Esophagus (tissue), 2 donors: ENCODE data around the gene MSGN1. TPM values are rescaled to one million over a fixed set of nuclear protein-coding genes. Genes with fewer than 3 reads are reported as not detected.

Source experiments
- H3K27ac ChIP-seq, 2 donors: one replicate each; pipeline ENCODE4 v1.5.1; 2013; ENCODE audit warnings: low read depth in 2 of 2, mild to moderate bottlenecking in 2 of 2, inconsistent platforms in 1 of 2, low read length in 1 of 2, moderate library complexity in 1 of 2
- H3K27me3 ChIP-seq, 2 donors: one replicate each; pipeline ENCODE4 v1.6.1; 2013; ENCODE audit warnings: low read length in 2 of 2, control low read depth in 1 of 2, mild to moderate bottlenecking in 1 of 2; ENCODE audit not compliant: insufficient read depth in 2 of 2, control insufficient read depth in 1 of 2
- H3K36me3 ChIP-seq, 2 donors: one replicate each; pipeline ENCODE4 v1.6.1; 2013; ENCODE audit warnings: low read length in 1 of 2; ENCODE audit not compliant: control insufficient read depth in 2 of 2, insufficient read depth in 2 of 2
- H3K4me1 ChIP-seq, 2 donors: one replicate each; pipeline ENCODE4 v1.6.1; 2013; ENCODE audit warnings: low read length in 1 of 2; ENCODE audit not compliant: control insufficient read depth in 2 of 2, insufficient read depth in 2 of 2
- H3K4me3 ChIP-seq, 2 donors: one replicate each; pipeline ENCODE4 v1.5.1; 2013; ENCODE audit warnings: low read length in 2 of 2, mild to moderate bottlenecking in 2 of 2, low read depth in 1 of 2, moderate library complexity in 1 of 2
- H3K9me3 ChIP-seq, 2 donors: one replicate each; pipeline ENCODE4 v1.6.1; 2013; ENCODE audit warnings: mild to moderate bottlenecking in 2 of 2, low read depth in 1 of 2, low read length in 1 of 2, moderate library complexity in 1 of 2; ENCODE audit not compliant: control insufficient read depth in 2 of 2, insufficient read depth in 1 of 2
- WGBS, 2 donors: extraction: QIAGEN DNeasy Blood & Tissue Kit; methylation state at CpG; one replicate each; pipeline ENCODE4 v1.1.7; 2013; 5-methylcytosine and 5-hydroxymethylcytosine counted together
- polyA plus RNA-seq, 2 donors: library from polyadenylated mRNA; stranded (reverse); fragments of 200-250 nt; gene quantifications; one replicate each; pipeline ENCODE4 v1.2.3, GENCODE V29; 2013
- donor health status: healthy with polysubstance abuse.
- donor health status: Bipolar disorder and iron deficiency.

The MSGN1 gene, protein sequence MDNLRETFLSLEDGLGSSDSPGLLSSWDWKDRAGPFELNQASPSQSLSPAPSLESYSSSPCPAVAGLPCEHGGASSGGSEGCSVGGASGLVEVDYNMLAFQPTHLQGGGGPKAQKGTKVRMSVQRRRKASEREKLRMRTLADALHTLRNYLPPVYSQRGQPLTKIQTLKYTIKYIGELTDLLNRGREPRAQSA
- polyA plus RNA-seq, result under 1 TPM; 0.16 to 0.31 TPM

DNA sequence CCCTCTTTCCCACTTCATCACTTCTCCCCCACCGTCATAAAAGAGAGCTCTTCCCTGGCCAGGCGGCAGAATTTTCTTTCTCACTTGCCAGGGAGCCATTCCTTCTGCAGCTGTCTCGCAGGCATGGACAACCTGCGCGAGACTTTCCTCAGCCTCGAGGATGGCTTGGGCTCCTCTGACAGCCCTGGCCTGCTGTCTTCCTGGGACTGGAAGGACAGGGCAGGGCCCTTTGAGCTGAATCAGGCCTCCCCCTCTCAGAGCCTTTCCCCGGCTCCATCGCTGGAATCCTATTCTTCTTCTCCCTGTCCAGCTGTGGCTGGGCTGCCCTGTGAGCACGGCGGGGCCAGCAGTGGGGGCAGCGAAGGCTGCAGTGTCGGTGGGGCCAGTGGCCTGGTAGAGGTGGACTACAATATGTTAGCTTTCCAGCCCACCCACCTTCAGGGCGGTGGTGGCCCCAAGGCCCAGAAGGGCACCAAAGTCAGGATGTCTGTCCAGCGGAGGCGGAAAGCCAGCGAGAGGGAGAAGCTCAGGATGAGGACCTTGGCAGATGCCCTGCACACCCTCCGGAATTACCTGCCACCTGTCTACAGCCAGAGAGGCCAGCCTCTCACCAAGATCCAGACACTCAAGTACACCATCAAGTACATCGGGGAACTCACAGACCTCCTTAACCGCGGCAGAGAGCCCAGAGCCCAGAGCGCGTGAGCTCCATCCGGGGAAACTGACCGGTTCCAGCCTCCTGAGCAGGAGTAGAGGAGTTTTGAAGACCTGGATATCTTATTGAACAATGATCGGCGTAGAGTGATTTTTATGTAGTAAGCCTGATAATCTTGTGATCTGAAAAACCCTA is at the start of gene MSGN1:
Gene MSGN1, plus strand, starts transcription at position 65 of the 850 bp plus-strand sequence. Its CDS starts 59 bp downstream, at position 124.
- H3K4me1 ChIP-seq, result peaks cover 0 to 6% of the 10 kb centered on the region in 2 donors
- H3K36me3 ChIP-seq, result no peaks in the 10 kb centered on the region
- H3K9me3 ChIP-seq, result no peaks in the 10 kb centered on the region
- no peak within 1 kb of the TSS for H3K4me3 ChIP-seq
- 82 to 87% methylated on average over 26 of the region's 26 CpGs for WGBS, 2 donors
- no peaks in the 10 kb centered on the region for H3K27me3 ChIP-seq
- peak within 1 kb of the TSS; percentile 74 to 80 for H3K27ac ChIP-seq

DNA sequence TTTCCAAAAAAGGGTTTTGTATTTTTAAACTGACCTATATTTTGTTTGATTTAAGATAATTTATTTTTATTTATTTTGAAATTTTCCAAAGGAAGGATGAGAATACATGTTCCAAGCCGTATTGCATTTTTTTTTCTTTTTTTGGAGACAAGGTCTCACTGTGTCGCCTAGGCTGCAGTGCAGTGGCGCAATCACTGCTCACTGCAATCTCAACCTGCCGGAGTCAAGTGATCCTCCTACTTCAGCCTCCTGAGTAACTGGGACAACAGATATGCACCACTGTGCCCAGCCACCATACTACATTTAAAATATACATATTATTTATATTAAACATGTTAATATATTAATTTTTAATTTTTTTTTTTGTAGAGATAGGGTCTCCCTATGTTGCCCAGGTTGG is 47.4 kb upstream of the MSGN1 start:
- WGBS, 2 donors, result 94 to 97% methylated on average over 4 of the region's 4 CpGs
- Histone ChIP-seq H3K27me3 (no peaks in the 10 kb centered on the region), H3K4me1 (no peaks in the 10 kb centered on the region), H3K36me3 (no peaks in the 10 kb centered on the region), H3K9me3 (no peaks in the 10 kb centered on the region), H3K4me3 (no peak overlapping the region), H3K27ac (no peak overlapping the region)

DNA sequence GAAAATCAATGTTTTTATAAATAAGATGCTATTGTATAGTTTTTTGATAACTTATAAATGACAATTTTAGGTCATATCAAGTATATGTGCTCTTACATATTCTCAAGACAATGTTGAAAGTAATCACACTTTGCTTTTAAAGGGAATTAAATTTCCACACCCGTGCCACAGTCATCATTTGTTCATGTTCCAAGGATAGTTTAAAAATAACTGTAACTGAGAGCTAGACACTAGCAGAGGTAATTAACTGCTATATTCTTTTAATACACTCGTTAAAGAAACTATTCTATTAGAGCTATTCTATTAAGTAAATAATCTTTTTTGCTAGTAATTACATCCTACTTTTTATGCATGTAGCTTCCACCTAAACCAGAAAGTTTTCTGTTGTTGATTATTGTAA is 44.3 kb upstream of the MSGN1 start:
- Histone ChIP-seq H3K9me3 (no peaks in the 10 kb centered on the region), H3K27ac (no peak overlapping the region), H3K36me3 (no peaks in the 10 kb centered on the region), H3K4me3 (no peak overlapping the region), H3K4me1 (no peaks in the 10 kb centered on the region), H3K27me3 (no peaks in the 10 kb centered on the region)
- WGBS, 2 donors, result 91 to 93% methylated on average over 2 of the region's 2 CpGs

DNA sequence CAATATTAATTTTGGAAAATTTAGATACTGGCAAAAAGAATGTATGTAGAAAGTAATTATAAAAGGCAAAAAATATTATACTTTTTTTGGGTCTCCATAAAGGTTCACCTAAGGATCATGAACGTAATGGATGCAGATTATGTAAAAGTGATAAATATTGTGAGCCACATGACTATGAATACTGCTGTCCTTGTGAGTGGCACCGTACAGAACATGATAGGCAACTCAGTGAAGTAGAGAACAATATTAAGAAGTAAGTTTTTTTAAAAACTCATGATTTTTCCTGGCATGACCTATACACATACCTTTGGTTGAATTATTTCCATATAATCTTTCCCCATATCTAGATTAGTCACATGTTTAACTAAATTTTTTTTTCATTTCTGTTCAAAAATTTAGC is 43.7 kb upstream of the MSGN1 start:
- Histone ChIP-seq H3K4me3 (no peak overlapping the region), H3K9me3 (no peaks in the 10 kb centered on the region), H3K27me3 (no peaks in the 10 kb centered on the region), H3K27ac (no peak overlapping the region), H3K4me1 (no peaks in the 10 kb centered on the region), H3K36me3 (no peaks in the 10 kb centered on the region)
- 93 to 96% methylated on average over 2 of the region's 2 CpGs for WGBS, 2 donors

DNA sequence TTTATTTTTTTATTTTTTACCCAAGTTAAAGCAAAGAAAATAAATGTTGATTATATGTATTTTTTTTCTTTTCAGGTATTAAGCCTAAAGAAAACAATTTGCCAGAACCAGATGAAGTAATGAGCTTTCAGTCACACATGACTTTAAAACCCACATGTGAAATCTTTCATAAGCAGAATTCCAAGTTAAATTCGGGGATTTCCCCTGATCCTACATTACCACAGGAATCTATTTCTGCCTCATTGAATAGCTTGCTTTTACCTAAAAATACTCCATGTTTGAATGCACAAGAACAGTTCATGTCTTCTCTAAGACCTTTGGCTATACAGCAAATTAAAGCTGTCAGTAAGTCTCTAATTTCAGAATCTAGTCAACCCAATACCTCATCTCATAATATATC is 35.7 kb upstream of the MSGN1 start:
- Histone ChIP-seq H3K36me3 (no peaks in the 10 kb centered on the region), H3K4me1 (no peaks in the 10 kb centered on the region), H3K4me3 (no peak overlapping the region), H3K9me3 (no peaks in the 10 kb centered on the region), H3K27me3 (no peaks in the 10 kb centered on the region), H3K27ac (no peak overlapping the region)
- 64 to 90% methylated on average over 1 of the region's 1 CpG for WGBS, 2 donors

DNA sequence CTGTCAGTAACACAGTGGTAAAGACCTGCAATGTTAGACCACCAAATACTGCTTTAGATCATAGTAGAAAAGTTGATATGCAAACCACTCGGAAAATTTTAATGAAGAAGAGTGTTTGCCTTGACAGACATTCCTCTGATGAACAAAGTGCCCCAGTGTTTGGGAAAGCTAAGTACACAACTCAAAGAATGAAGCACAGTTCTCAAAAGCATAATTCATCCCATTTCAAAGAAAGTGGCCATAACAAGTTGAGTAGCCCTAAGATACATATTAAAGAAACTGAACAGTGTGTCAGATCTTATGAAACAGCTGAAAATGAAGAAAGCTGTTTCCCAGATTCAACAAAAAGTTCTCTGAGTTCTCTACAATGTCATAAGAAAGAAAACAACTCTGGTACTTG is 34.8 kb upstream of the MSGN1 start:
- H3K9me3 ChIP-seq, result no peaks in the 10 kb centered on the region
- no peaks in the 10 kb centered on the region for H3K4me1 ChIP-seq
- no peak overlapping the region for H3K27ac ChIP-seq
- no peaks in the 10 kb centered on the region for H3K36me3 ChIP-seq
- H3K27me3 ChIP-seq, result no peaks in the 10 kb centered on the region
- 90 to 91% methylated on average over 1 of the region's 1 CpG for WGBS, 2 donors
- no peak overlapping the region for H3K4me3 ChIP-seq

DNA sequence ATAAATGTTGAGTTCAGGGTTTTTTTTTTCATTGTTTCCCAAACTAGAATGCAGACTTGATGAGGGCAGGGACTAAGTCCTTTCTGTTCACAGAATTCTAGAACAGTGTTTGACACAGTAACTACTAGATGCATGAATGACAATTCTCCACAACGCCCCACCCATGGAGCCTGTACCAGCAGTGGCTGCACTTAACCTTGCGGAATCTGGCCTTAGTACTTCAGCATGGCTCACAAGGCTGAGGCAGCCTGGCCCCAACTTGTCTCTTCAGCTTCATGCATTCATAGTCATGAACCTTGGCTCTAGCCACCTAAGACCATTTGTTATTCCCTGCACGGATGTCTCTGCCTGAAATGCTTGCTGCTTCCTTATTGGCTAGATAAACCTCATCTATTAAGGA is 29.5 kb upstream of the MSGN1 start:
- H3K9me3 ChIP-seq, result no peaks in the 10 kb centered on the region
- H3K36me3 ChIP-seq, result no peaks in the 10 kb centered on the region
- H3K27ac ChIP-seq, result no peak overlapping the region
- H3K4me1 ChIP-seq, result peaks cover 0 to 2% of the 10 kb centered on the region in 2 donors
- WGBS, 2 donors, result 53 to 69% methylated on average over 3 of the region's 3 CpGs
- no peaks in the 10 kb centered on the region for H3K27me3 ChIP-seq
- no peak overlapping the region for H3K4me3 ChIP-seq

DNA sequence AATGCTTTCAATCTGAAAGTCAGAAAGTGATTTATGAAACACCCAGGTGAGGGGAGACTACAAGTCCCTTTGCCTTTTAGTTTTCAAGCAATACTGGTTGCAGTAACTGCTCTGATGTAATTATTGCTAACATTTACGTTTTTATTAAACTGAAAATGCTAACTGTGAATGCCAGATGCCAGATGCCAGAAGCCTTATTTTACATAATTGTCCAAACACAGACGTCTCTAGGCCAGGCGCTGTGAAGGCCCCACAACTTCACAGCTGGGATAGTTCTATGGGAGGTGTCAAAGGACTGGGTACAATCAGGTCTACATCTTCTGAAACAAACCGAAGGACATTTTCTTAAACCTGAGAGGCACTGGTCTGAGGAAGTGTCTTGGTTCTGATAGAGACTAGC is 27.5 kb upstream of the MSGN1 start:
- WGBS, 2 donors, result 70% methylated on average over 4 of the region's 4 CpGs
- H3K9me3 ChIP-seq, result no peaks in the 10 kb centered on the region
- H3K36me3 ChIP-seq, result no peaks in the 10 kb centered on the region

DNA sequence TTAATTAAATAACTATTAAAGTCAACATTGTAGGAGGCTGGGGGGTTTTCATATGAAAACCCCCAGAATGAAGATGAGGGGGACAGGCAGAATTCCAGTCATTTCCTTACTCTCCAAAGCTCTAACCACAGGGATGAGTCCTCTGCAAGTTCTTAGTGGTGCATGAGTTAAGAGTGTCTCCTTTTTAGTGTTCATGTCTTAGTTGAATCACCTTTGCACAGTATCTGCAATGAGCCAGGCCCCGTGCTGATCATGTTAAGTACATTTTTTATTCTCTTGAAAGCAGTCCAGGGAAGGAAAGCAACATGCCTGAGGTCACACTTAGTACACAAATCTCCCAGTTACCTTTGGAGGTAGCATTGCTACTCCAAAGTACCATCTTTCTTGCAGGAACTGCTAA is 25.7 kb upstream of the MSGN1 start:
- WGBS, 2 donors, result 31 to 42% methylated on average over 1 of the region's 1 CpG
- Histone ChIP-seq H3K27me3 (no peaks in the 10 kb centered on the region), H3K4me1 (peaks cover 0 to 2% of the 10 kb centered on the region in 2 donors), H3K27ac (no peak overlapping the region), H3K4me3 (no peak overlapping the region), H3K36me3 (no peaks in the 10 kb centered on the region), H3K9me3 (no peaks in the 10 kb centered on the region)

More for the DNA sequence above, 27.5 kb upstream of the MSGN1 start:
- Histone ChIP-seq H3K4me3 (no peak overlapping the region), H3K27me3 (no peaks in the 10 kb centered on the region), H3K4me1 (peaks cover 0 to 2% of the 10 kb centered on the region in 2 donors), H3K27ac (no peak overlapping the region)
